SK-N-SH treated with all-trans-retinoic acid at 6 μM for 48 hours (cell line): ENCODE data around the gene OPN1MW3.

ENCODE experiments used
- ARNTL ChIP-seq: fragments of 450-650 bp; formaldehyde crosslinking; IDR thresholded peaks from 2 replicates; pipeline ENCODE4 v1.5.0; 2020; ENCODE audit warnings: low read depth, mild to moderate bottlenecking, moderate library complexity, borderline replicate concordance
- PPARA ChIP-seq: fragments of 250-450 bp; sonication (Bioruptor Pico); IDR thresholded peaks from 2 replicates; pipeline ENCODE4 v1.5.0; 2020; ENCODE audit warnings: mild to moderate bottlenecking, borderline replicate concordance
- SNAI2 ChIP-seq: fragments of 250-450 bp; sonication (Bioruptor Pico); IDR thresholded peaks from 2 replicates; pipeline ENCODE4 v1.5.0; 2020; ENCODE audit warnings: mild to moderate bottlenecking, moderate library complexity
- ZFP3 ChIP-seq: fragments of 250-450 bp; sonication (Bioruptor Pico); IDR thresholded peaks from 2 replicates; pipeline ENCODE4 v1.5.0; 2020; ENCODE audit warnings: mild to moderate bottlenecking, moderate library complexity
- ZNF565 ChIP-seq: fragments of 450-650 bp; formaldehyde crosslinking; conservative IDR thresholded peaks from 2 replicates; pipeline ENCODE4 v1.5.0; 2020; ENCODE audit warnings: low read depth, mild to moderate bottlenecking, moderate library complexity

DNA sequence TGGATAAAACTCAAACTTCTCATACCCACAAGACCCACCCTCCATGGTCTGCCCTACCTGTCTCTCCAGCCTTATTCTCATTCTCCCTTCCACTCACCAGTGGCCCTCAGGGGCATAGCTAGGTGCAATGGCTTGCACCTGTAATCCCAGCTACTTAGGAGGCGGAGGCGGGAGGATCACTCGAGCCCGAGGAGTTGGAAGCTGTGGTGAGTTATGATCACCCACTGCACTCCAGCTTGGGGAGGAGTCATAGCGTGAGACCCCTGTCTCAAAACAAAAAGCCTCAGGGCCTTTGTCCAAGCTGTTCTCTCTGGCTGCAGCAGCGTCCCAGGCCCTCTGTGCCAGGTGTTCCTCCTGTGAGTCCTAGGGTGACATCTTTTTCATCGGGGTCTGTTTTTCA is 54.7 kb downstream of the OPN1MW3 start:
- TF ChIP-seq ARNTL (no peak), SNAI2 (no peak), ZNF565 (no peak), ZFP3 (CRISPR knock-in tag) (no peak), PPARA (no peak)
